Activated CD8-positive, alpha-beta memory T cell treated with anti-CD3 and anti-CD28 coated beads, Interleukin-2, amount 10 ng/mL, durations not matched to agents 7 days and 5 days (primary cell): Measurements from ENCODE around the gene IL17C. TPM values are rescaled to one million over a fixed set of nuclear protein-coding genes. Genes with fewer than 3 reads are reported as not detected.

Experiments
- ATAC-seq: fragments of 150-1000 bp; cut with Tn5 transposase; one replicate; pipeline ENCODE4 v1.10.0; 2021; ENCODE audit warnings: moderate library complexity
- CTCF ChIA-PET: fragments of 350-600 bp; sonication (Branson Sonifier 250); formaldehyde crosslinking; loops from one replicate; lab custom pipeline; 2021; ENCODE audit warnings: antibody characterized with exemption; lab: Charles Lee
- DNase-seq: peaks from one replicate; pipeline ENCODE4 v3.0.0-alpha.2; 2020
- H3K27ac Mint-ChIP-seq: one replicate; pipeline ENCODE4 v1.8.0; 2021; ENCODE audit warnings: mild to moderate bottlenecking, mixed read lengths
- H3K27me3 Mint-ChIP-seq: one replicate; pipeline ENCODE4 v1.8.0; 2021; ENCODE audit warnings: mixed read lengths
- H3K36me3 Mint-ChIP-seq: one replicate; pipeline ENCODE4 v1.8.0; 2021; ENCODE audit warnings: mild to moderate bottlenecking, mixed read lengths
- H3K4me1 Mint-ChIP-seq: one replicate; pipeline ENCODE4 v1.8.0; 2021; ENCODE audit warnings: mixed read lengths
- H3K4me3 Mint-ChIP-seq: one replicate; pipeline ENCODE4 v1.8.0; 2021; ENCODE audit warnings: mild to moderate bottlenecking, moderate library complexity, mixed read lengths
- H3K9me3 Mint-ChIP-seq: one replicate; pipeline ENCODE4 v1.8.0; 2022; ENCODE audit warnings: low read depth, mixed read lengths
- total RNA-seq, 2 experiments: library from RNA; stranded (reverse); gene quantifications; one replicate each; pipeline ENCODE4 v1.2.3, GENCODE V29; 2021

IL17C gene, protein sequence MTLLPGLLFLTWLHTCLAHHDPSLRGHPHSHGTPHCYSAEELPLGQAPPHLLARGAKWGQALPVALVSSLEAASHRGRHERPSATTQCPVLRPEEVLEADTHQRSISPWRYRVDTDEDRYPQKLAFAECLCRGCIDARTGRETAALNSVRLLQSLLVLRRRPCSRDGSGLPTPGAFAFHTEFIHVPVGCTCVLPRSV
- total RNA-seq = under 1 TPM in 1 of 2 experiments, not detected in 1; 0.29 TPM

DNA sequence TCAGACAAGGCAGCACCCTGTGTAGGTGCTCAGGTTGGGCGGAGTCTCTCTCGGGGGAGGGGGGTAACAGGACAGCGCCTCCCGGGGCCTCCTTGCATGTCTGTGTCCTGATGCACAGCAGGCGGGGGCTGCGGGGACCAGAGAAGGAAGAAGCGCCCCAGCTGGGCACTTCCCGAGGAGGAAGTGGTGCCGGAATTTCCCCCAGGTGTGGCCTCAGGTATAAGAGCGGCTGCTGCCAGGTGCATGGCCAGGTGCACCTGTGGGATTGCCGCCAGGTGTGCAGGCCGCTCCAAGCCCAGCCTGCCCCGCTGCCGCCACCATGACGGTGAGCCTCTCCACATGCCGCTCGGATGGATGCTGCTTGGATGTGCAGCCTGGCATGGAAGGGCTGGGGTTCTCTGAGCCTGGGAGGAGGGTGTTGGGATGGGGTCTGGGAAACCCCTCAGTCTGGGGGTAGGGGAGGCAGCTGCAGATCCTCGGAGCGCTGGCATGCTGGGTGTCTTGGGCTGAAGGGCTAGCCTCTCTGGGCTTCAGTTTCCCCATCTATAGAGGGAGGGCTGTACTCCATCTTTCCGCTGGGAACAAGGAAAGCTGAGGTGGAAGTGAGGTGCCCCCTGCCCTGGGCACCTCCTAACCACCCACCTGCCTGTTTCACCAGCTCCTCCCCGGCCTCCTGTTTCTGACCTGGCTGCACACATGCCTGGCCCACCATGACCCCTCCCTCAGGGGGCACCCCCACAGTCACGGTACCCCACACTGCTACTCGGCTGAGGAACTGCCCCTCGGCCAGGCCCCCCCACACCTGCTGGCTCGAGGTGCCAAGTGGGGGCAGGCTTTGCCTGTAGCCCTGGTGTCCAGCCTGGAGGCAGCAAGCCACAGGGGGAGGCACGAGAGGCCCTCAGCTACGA is at the start of gene IL17C:
Gene IL17C (plus strand): TSS at position 250 of the 908 bp plus-strand sequence. CDS start 70 bp downstream, at position 320.
- H3K36me3 Mint-ChIP-seq = peaks cover 7% of the 10 kb centered on the region
- H3K4me3 Mint-ChIP-seq = no peak within 1 kb of the TSS
- no peak within 1 kb of the TSS for H3K27ac Mint-ChIP-seq
- no peaks in the 10 kb centered on the region for H3K9me3 Mint-ChIP-seq
- DNase-seq = no peak
- no peak for ATAC-seq
- peaks cover 44% of the 10 kb centered on the region for H3K27me3 Mint-ChIP-seq
- H3K4me1 Mint-ChIP-seq = peaks cover 29% of the 10 kb centered on the region
- CTCF ChIA-PET = interaction anchor here (1.2 to 2.0 kb wide), 3 partner anchors 11 to 68 kb away, joined by 3 to 8 read pairs (median 4); partner anchors contain the start of gene ZC3H18

DNA sequence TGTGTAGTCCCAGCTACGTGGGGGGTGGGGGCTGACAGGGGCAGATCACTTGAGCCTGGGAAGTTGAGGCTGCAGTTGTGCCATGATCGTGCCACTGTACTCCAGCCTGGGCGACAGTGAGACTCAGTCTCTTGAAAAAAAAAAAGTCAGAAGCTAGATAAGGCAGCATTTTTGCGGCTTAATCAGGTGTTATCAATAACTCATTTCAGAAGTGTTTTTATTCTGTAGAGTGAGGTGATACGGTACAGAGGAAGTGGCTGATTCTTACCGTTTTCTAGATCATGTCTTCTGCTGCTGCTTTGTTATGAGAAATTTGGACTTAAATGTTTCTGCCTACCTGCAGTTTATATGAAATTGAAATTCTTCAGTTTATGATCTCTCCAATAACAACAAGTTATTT is 49.6 kb upstream of the IL17C start:
- H3K9me3 Mint-ChIP-seq = no peaks in the 10 kb centered on the region
- peaks cover 55% of the 10 kb centered on the region for H3K4me1 Mint-ChIP-seq
- peak overlapping the region; percentile 91 for H3K27ac Mint-ChIP-seq
- H3K27me3 Mint-ChIP-seq = no peaks in the 10 kb centered on the region
- peaks cover 52% of the 10 kb centered on the region for H3K36me3 Mint-ChIP-seq
- ATAC-seq = peak; percentile 63
- CTCF ChIA-PET = no interaction called here
- no peak overlapping the region for H3K4me3 Mint-ChIP-seq
- no peak for DNase-seq

DNA sequence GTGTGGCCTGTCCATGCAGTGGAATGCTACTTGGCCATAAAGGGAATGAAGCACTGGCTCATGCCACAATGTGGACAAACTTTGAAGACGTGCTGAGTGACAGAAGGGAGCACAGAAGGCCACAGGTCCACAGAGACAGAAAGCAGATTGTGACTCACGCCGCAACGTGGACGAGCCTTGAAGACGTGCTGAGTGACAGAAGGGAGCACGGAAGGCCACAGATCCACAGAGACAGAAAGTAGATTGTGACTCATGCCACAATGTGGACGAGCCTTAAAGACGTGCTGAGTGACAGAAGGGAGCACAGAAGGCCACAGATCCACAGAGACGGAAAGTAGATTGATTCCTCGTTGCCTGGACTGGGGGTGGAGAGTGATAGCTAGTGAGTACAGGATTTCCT is 48.9 kb upstream of the IL17C start:
- DNase-seq (no peak), ATAC-seq (peak; percentile 41)
- no peak overlapping the region for H3K4me3 Mint-ChIP-seq
- H3K27me3 Mint-ChIP-seq = no peaks in the 10 kb centered on the region
- CTCF ChIA-PET = interaction anchor here (0.9 to 1.2 kb wide), 2 partner anchors 19 to 30 kb away, joined by 3 to 7 read pairs; partner anchors contain the start of gene ZC3H18
- H3K27ac Mint-ChIP-seq = peak overlapping the region; percentile 91
- peaks cover 54% of the 10 kb centered on the region for H3K4me1 Mint-ChIP-seq
- no peaks in the 10 kb centered on the region for H3K9me3 Mint-ChIP-seq
- H3K36me3 Mint-ChIP-seq = peaks cover 53% of the 10 kb centered on the region

DNA sequence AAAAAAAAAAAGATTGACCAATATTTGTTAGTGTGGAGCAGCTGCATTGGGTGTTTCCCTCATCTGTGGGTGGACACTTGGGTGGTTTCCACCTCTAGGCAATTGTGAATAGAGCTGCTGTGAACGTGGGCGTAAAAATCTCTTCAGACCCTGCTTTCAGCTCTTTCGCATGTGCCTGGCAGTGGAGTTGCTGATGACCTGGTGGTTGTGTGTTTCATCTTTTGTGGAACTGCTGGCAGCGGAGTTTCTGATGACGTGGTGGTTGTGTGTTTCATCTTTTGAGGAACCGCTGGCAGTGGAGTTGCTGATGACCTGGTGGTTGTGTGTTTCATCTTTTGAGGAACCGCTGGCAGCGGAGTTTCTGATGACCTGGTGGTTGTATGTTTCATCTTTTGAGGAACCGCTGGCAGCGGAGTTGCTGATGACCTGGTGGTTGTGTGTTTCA is 46.8 kb upstream of the IL17C start:
- H3K4me3 Mint-ChIP-seq = no peak overlapping the region
- H3K27me3 Mint-ChIP-seq = no peaks in the 10 kb centered on the region
- peaks cover 45% of the 10 kb centered on the region for H3K4me1 Mint-ChIP-seq
- H3K27ac Mint-ChIP-seq = peak overlapping the region; percentile 42
- DNase-seq = peak; percentile 44
- peaks cover 51% of the 10 kb centered on the region for H3K36me3 Mint-ChIP-seq
- CTCF ChIA-PET = interaction anchor here (1.0 kb wide), 1 partner anchor 42 kb away, joined by 3 read pairs; no protein-coding TSS in a partner anchor
- no peak for ATAC-seq
- no peaks in the 10 kb centered on the region for H3K9me3 Mint-ChIP-seq

DNA sequence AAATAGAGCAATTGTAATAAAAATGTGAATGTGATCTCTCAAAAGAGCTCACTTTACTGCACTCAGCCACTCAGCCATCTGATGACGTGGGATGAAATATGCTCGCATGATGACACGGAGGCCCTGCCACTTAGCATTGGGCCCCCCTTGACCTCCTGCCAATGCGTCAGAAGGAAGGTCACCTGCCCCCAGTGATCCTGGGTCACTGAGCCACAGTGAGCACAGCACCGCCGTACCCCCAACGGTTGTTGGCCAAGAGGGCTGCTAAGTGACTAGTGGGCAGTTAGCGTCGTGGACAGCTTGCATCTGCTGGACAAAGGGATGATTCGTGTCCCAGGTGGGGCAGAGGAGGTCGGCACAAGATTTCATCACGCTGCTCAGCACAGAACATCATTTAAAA is 45.3 kb upstream of the IL17C start:
- Mint-ChIP-seq H3K9me3 (no peaks in the 10 kb centered on the region), H3K36me3 (peaks cover 42% of the 10 kb centered on the region), H3K4me3 (no peak overlapping the region), H3K27ac (no peak overlapping the region), H3K27me3 (no peaks in the 10 kb centered on the region), H3K4me1 (peaks cover 34% of the 10 kb centered on the region)
- ATAC-seq (no peak), DNase-seq (no peak)
- CTCF ChIA-PET = no interaction called here

DNA sequence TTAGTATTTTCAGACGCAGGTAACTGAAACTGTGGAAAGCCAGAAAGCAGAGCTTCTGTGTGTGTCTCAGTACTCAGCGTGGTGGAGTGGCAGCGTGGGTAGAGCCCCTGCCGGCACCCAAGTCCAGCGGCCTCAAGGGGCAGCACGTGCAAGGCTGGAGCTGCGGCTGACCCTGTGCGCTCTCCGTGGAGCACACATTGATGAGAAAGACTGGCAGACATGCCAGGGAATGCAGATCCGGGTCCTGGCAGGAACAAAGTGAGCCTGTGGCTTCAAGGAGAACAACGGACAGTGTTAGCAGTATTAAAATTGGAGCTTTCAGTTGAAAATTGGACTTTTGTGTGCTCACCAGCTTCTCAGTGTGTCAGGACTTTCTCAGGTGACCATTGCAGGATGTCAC is 44.9 kb upstream of the IL17C start:
- Mint-ChIP-seq H3K4me1 (peaks cover 30% of the 10 kb centered on the region), H3K4me3 (no peak overlapping the region), H3K27me3 (no peaks in the 10 kb centered on the region), H3K36me3 (peaks cover 39% of the 10 kb centered on the region), H3K27ac (no peak overlapping the region), H3K9me3 (no peaks in the 10 kb centered on the region)
- CTCF ChIA-PET = no interaction called here
- DNase-seq = no peak
- no peak for ATAC-seq

DNA sequence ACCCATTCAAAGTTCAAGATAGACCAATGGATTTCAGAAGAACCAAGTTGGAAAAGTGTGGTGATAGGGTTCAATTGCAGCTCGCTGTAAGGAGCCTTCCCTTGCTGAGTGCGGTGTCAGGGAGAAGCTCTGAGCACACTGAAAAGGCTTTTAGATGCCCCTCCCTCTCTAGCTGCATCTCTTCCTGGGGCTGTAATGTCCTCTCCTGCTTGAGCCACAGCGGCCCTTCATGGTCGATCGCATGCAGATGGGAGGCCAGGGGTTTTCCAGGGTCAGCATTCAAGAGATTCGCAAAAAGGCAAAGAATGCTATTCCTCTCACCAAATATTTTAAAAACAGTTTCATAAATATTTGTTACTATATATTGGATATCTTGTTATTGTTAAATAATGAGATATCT is 44.5 kb upstream of the IL17C start:
- Mint-ChIP-seq H3K4me1 (peaks cover 26% of the 10 kb centered on the region), H3K27ac (no peak overlapping the region), H3K4me3 (no peak overlapping the region), H3K9me3 (no peaks in the 10 kb centered on the region), H3K27me3 (no peaks in the 10 kb centered on the region), H3K36me3 (peaks cover 35% of the 10 kb centered on the region)
- DNase-seq (no peak), ATAC-seq (no peak)
- CTCF ChIA-PET = no interaction called here

DNA sequence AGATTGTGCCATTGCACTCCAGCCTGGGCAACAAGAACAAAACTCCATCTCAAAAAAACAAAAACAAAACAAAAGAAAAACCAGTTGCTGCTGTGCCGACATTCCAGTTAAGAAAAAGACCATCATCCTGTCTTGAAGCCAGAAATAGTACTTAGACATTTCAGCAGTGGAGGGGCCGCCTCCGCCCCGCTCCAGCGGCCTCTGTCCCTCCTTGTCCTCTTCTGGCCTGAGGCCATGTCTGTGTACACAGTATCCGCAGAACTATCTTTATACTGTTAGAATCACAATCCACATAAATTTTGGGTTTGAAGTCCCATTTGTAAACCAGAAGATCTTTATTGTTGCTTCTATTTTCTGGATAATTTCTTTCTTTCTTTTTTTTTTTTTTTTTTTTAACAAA is 43.3 kb upstream of the IL17C start:
- Mint-ChIP-seq H3K4me3 (no peak overlapping the region), H3K36me3 (peaks cover 32% of the 10 kb centered on the region), H3K4me1 (peaks cover 19% of the 10 kb centered on the region), H3K9me3 (no peaks in the 10 kb centered on the region), H3K27me3 (no peaks in the 10 kb centered on the region), H3K27ac (no peak overlapping the region)
- no peak for ATAC-seq
- no peak for DNase-seq
- CTCF ChIA-PET = interaction anchor here (0.7 to 1.2 kb wide), 2 partner anchors 10 to 189 kb away, joined by 3 read pairs; no protein-coding TSS in a partner anchor

DNA sequence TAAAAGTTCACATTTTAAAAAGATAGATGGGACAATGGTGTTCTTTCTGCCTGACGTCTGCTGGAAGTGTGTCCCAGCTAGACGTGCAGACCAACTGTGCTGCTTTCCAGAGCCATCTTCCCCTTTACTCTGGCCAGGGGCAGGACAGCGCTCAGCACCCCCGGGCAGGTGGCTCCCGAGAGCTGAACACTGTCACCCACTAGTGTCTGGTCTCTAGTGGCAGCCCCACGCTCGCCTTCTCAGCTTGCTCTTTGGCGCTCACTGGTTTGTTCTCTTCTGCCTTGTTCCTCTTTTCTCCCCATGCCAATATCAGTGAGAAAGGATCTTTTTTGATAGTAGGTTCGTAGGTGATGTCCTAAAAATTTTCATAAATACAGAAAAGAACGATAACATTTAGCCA is 42.5 kb upstream of the IL17C start:
- CTCF ChIA-PET = interaction anchor here (0.7 to 1.2 kb wide), 2 partner anchors 11 to 188 kb away, joined by 3 read pairs; no protein-coding TSS in a partner anchor
- DNase-seq = no peak
- H3K4me1 Mint-ChIP-seq = peaks cover 18% of the 10 kb centered on the region
- H3K9me3 Mint-ChIP-seq = no peaks in the 10 kb centered on the region
- no peak overlapping the region for H3K27ac Mint-ChIP-seq
- H3K36me3 Mint-ChIP-seq = peaks cover 31% of the 10 kb centered on the region
- no peak for ATAC-seq
- no peaks in the 10 kb centered on the region for H3K27me3 Mint-ChIP-seq
- no peak overlapping the region for H3K4me3 Mint-ChIP-seq

DNA sequence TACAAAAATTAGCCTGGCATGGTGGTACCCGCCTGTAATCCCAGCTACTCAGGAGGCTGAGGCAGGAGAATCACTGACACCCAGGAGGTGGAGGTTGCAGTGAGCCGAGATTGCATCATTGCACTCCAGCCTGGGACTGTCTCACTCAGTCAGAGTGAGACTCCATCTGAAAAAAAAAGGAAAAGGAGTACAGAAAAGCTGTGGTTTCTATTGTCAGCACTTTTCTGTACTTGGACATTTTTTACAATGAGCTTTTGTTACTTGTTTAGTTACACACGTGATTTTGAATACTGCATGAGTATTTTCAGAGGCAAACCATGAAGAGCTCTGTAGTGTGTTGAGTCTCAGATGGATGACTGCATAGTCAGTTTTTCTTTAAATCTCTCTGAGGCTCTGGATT is 41.9 kb upstream of the IL17C start:
- Mint-ChIP-seq H3K4me3 (no peak overlapping the region), H3K9me3 (no peaks in the 10 kb centered on the region), H3K27me3 (no peaks in the 10 kb centered on the region), H3K27ac (no peak overlapping the region), H3K36me3 (peaks cover 33% of the 10 kb centered on the region), H3K4me1 (peaks cover 17% of the 10 kb centered on the region)
- CTCF ChIA-PET = no interaction called here
- ATAC-seq = no peak
- no peak for DNase-seq

DNA sequence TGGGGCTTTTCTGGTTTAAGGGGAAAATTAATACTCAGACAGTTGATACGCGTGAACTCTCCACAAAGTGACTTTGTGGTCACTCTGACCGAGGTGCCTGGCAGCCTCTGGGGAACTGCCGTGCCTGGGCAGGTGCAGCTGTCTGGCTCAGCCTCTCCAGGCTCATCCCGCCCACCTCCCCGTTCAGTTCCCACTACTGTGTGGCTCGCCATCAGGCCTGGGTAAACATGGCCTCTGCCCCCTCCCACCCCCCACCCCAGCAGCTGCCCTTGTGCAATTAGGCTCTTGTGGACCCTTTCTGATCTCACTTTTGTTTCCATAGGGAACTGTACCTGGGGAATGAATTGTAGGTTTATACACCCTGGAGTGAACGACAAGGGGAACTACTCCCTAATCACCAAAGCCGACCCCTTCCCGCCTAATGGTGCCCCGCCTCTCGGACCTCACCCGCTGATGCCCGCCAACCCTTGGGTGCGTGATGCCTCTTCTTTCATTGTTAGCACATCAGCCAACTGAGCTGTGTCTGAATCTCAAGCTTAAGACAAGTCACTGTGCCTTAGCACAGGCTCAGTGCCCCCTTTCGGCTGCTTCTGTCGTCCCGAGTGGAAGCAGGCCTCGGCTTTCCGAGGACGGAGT is 40.4 kb upstream of the IL17C start:
- ATAC-seq = no peak
- Mint-ChIP-seq H3K4me3 (no peak overlapping the region), H3K27ac (no peak overlapping the region), H3K4me1 (peaks cover 8% of the 10 kb centered on the region), H3K36me3 (peaks cover 31% of the 10 kb centered on the region), H3K9me3 (no peaks in the 10 kb centered on the region), H3K27me3 (no peaks in the 10 kb centered on the region)
- CTCF ChIA-PET = no interaction called here
- DNase-seq = no peak

DNA sequence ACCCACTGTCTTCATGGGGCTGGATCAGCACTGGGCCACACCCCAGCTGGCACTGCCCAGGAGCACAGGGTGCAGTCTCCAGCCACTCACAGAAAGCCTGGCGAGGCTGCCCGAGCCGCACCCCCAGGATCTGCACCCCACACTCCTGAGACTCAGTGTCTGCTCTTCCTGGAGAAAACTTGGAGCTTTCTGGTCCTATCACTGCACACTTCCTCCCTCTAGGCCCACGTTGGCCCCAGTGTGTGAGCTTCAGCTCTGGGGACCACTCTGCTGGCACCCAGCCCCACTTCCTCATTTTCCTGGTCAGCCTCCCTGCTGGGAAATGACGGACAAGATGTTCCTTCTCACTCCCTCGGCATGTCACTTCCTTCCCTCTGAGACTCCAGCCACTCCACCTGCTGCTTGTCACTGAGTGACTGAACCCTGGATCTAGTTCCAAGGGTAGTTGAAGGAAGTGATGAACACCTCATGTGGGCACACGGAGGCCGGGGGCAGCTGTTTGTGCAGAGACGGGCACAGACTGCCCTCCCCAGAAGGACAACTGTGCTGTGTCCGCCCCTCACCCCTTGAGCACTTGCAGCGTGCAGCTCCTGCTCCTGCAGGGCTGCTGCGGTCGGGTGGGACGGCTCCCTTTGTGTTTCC is 39.2 kb upstream of the IL17C start:
- H3K4me1 Mint-ChIP-seq = peaks cover 6% of the 10 kb centered on the region
- no peak for ATAC-seq
- CTCF ChIA-PET = no interaction called here
- H3K27me3 Mint-ChIP-seq = no peaks in the 10 kb centered on the region
- DNase-seq = no peak
- H3K9me3 Mint-ChIP-seq = no peaks in the 10 kb centered on the region
- H3K27ac Mint-ChIP-seq = no peak overlapping the region
- H3K36me3 Mint-ChIP-seq = peaks cover 32% of the 10 kb centered on the region
- H3K4me3 Mint-ChIP-seq = no peak overlapping the region
